SU-DHL-6 (cell line): ENCODE measurements around the gene INPP5K.

ENCODE experiments used
- H2AFZ ChIP-seq: fragments of 200-600 bp; sonication (generic); 2 replicates; pipeline ENCODE4 v1.6.1; 2014; ENCODE audit warnings: low read depth, mild to moderate bottlenecking, moderate library complexity, mixed read lengths, antibody characterized with exemption, low read length; ENCODE audit not compliant: severe bottlenecking
- H3F3A ChIP-seq: fragments of 200-600 bp; shearing (Covaris generic); 2 replicates; pipeline ENCODE4 v1.6.0; 2016; ENCODE audit warnings: antibody characterized with exemption, mild to moderate bottlenecking; ENCODE audit not compliant: insufficient read depth
- H3K27ac ChIP-seq: fragments of 200-600 bp; sonication (generic); 2 replicates; pipeline ENCODE4 v1.5.1; 2016; ENCODE audit warnings: low read depth, mild to moderate bottlenecking, low read length, moderate library complexity, mixed read lengths
- H3K27me3 ChIP-seq: fragments of 200-600 bp; sonication (generic), shearing (Covaris generic); 2 replicates; pipeline ENCODE4 v1.6.0; 2014; ENCODE audit warnings: mild to moderate bottlenecking, low read length
- H3K36me3 ChIP-seq: fragments of 200-600 bp; sonication (generic); 2 replicates; pipeline ENCODE4 v1.6.1; 2014; ENCODE audit warnings: mild to moderate bottlenecking, low read length, mixed read lengths
- H3K4me2 ChIP-seq: fragments of 300-600, 200-600 bp; shearing (Covaris generic), sonication (generic); 2 replicates; pipeline ENCODE4 v1.6.0; 2014; ENCODE audit warnings: low read length, low read depth, mild to moderate bottlenecking; ENCODE audit not compliant: poor library complexity, severe bottlenecking
- H3K4me3 ChIP-seq: fragments of 200-600 bp; sonication (generic); 2 replicates; pipeline ENCODE4 v1.5.1; 2014; ENCODE audit warnings: antibody characterized with exemption, low read length, mild to moderate bottlenecking, mixed read lengths; ENCODE audit not compliant: insufficient read depth, poor library complexity, severe bottlenecking
- H3K79me2 ChIP-seq: fragments of 200-600 bp; sonication (generic); 2 replicates; pipeline ENCODE4 v1.6.1; 2014; ENCODE audit warnings: mild to moderate bottlenecking, low read length, moderate library complexity; ENCODE audit not compliant: insufficient read depth
- H3K9ac ChIP-seq: fragments of 200-600 bp; sonication (generic); 2 replicates; pipeline ENCODE4 v1.7.0; 2014; ENCODE audit warnings: mild to moderate bottlenecking, low read length
- H3K9me2 ChIP-seq: fragments of 200-600 bp; sonication (generic); replicated peaks from 2 replicates; pipeline ENCODE4 v1.6.1; 2014; ENCODE audit warnings: low read length; ENCODE audit not compliant: insufficient read depth
- H3K9me3 ChIP-seq: fragments of 200-600 bp; sonication (generic); 2 replicates; pipeline ENCODE4 v1.6.1; 2014; ENCODE audit warnings: low read length, mixed read lengths; ENCODE audit not compliant: insufficient read depth
- H4K20me1 ChIP-seq: fragments of 200-600 bp; sonication (generic); 2 replicates; pipeline ENCODE4 v1.6.1; 2014; ENCODE audit warnings: low read depth, mild to moderate bottlenecking, antibody characterized with exemption, low read length, moderate library complexity, mixed read lengths
- CTCF ChIP-seq: fragments of 200-600 bp; sonication (generic); IDR thresholded peaks from one replicate; pipeline ENCODE4 v1.5.1; 2017; ENCODE audit warnings: antibody characterized with exemption, mild to moderate bottlenecking, low read length, moderate library complexity; ENCODE audit not compliant: insufficient read depth, poor library complexity, severe bottlenecking
- EZH2phosphoT487 ChIP-seq: fragments of 200-600 bp; sonication (generic), shearing (Covaris generic); conservative IDR thresholded peaks from 2 replicates; pipeline ENCODE4 v1.6.1; 2018; ENCODE audit warnings: mild to moderate bottlenecking, antibody characterized with exemption, low read length, moderate library complexity, mixed read lengths

Gene INPP5K

DNA sequence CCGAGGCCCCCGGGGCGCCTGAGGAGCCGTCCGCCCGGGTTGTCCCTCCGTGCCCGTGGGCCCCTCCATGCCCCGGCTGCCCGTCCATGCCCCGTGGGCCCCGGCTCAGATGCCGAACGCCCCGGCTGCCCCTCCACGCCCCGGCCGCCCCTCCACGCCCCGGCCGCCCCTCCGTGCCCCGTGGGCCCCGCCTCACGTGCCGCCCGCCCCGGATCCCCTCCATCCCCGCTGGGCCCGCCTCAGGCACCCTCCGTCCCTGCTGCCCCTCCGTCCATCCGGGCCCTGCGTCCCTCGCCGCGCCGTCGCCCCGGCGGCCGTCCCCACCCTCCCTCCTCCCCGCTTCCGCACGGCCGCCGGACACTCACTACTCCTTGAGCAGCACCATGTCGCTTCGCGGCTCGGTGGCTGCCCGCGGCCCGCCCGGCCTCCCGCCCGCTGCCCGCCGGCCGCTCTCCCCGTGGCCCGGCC is 45.8 kb upstream of the INPP5K start:
- H2AFZ ChIP-seq: no peak overlapping the region
- H3K27ac ChIP-seq: no peak overlapping the region
- no peaks in the 10 kb centered on the region; the same call in 1 of the 2 replicates for H4K20me1 ChIP-seq

DNA sequence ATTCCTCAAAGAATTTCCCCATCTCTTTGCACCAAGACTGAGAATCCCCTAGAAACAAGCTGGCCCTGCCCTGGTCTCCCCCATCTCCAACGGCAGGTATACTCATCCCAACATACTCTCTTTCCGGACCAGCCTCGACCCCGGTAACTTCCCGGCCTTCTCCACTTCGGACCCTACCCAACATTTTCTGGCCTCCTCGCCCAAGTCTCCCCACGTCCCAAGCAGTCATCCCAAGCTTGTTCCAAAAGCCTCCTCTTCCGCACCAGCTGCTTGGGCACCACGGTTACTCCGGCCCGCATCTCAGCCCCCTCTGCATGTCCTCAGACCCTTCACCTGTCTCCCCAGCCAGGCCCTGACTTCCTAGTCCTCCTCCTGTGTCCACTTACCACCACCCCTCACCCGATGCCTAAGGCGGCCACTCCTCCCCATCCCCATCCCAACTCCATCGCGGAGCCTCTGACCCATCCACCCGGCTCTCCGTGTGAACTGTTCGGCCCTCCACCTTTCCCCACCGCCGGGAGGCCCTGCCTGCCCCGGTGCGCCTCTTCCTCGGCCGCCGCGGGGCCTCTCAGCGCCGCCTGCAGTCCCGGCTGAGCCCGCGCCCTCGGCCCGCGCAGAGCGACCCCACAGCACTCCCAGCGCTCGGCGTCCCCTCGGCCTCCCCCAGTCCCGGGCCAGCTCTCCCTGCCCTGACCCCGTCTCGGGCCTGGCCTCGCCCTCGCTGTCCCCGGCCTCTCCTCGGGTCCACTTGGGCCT is 45.2 kb upstream of the INPP5K start:
- H3K36me3 ChIP-seq: no peaks in the 10 kb centered on the region
- TF ChIP-seq EZH2phosphoT487 (no peak), CTCF (peak; percentile 31)
- no peaks in the 10 kb centered on the region; the same call in 1 of the 2 replicates for H4K20me1 ChIP-seq
- no peaks in the 10 kb centered on the region for H3K27me3 ChIP-seq
- H3K79me2 ChIP-seq: peaks cover 22% of the 10 kb centered on the region; the same call in 1 of the 2 replicates
- no peaks in the 10 kb centered on the region for H3K9me2 ChIP-seq
- H2AFZ ChIP-seq: no peak overlapping the region
- peak overlapping the region; percentile 51 for H3K4me2 ChIP-seq
- peaks cover 12% of the 10 kb centered on the region for H3F3A ChIP-seq
- H3K9me3 ChIP-seq: no peaks in the 10 kb centered on the region
- peak overlapping the region; percentile 69 for H3K9ac ChIP-seq
- no peak overlapping the region for H3K27ac ChIP-seq
- H3K4me3 ChIP-seq: peak overlapping the region; percentile 75

More for the DNA sequence above, 45.8 kb upstream of the INPP5K start:
- TF ChIP-seq CTCF (no peak), EZH2phosphoT487 (no peak)
- Histone ChIP-seq H3K9ac (peak overlapping the region; percentile 69), H3F3A (peaks cover 15% of the 10 kb centered on the region), H3K9me3 (no peaks in the 10 kb centered on the region), H3K79me2 (peaks cover 22% of the 10 kb centered on the region; the same call in 1 of the 2 replicates), H3K27me3 (no peaks in the 10 kb centered on the region), H3K9me2 (no peaks in the 10 kb centered on the region), H3K36me3 (no peaks in the 10 kb centered on the region), H3K4me2 (peak overlapping the region; percentile 51), H3K4me3 (peak overlapping the region; percentile 75)

GRCh38 chr17:1560858-1561355 is 44.5 kb upstream of the INPP5K start:
- Histone ChIP-seq H3K9ac (no peak overlapping the region), H2AFZ (no peak overlapping the region), H3F3A (peaks cover 9% of the 10 kb centered on the region), H3K27me3 (no peaks in the 10 kb centered on the region), H3K4me3 (no peak overlapping the region), H3K27ac (no peak overlapping the region), H3K9me2 (no peaks in the 10 kb centered on the region), H3K9me3 (no peaks in the 10 kb centered on the region), H3K36me3 (no peaks in the 10 kb centered on the region), H4K20me1 (no peaks in the 10 kb centered on the region; the same call in 1 of the 2 replicates), H3K79me2 (peaks cover 22% of the 10 kb centered on the region; the same call in 1 of the 2 replicates), H3K4me2 (peak overlapping the region; percentile 51)
- TF ChIP-seq CTCF: no peak
- no peak for TF ChIP-seq EZH2phosphoT487
